Measurements from ENCODE around the gene PIK3AP1. TPM values are rescaled to one million over a fixed set of nuclear protein-coding genes. Genes with fewer than 3 reads are reported as not detected.

Gene PIK3AP1
- total RNA-seq, 1 experiment from 2014 or later = 7.1 TPM

GRCh38 chr10:96646301-96646700, 74.0 kb downstream of the PIK3AP1 start:
- Histone ChIP-seq H3K36me3 (ENCODE audit: control insufficient read depth in 1 of 2, insufficient read depth in 2 of 2, low read length in 2 of 2) (no peaks in the 10 kb centered on the region), H3K9ac (ENCODE audit: low read length) (no peak overlapping the region), H2AFZ (ENCODE audit: low read depth, low read length, poor library complexity, severe bottlenecking) (no peak overlapping the region), H3K4me3 (replicated peaks in 1 of 2; ENCODE audit: low read depth in 1 of 2, low read length in 2 of 2) (no peak overlapping the region), H3K79me2 (ENCODE audit: insufficient read depth, low read length) (no peaks in the 10 kb centered on the region), H3K9me3 (ENCODE audit: control insufficient read depth in 1 of 2, insufficient read depth in 1 of 2, low read depth in 1 of 2, low read length in 2 of 2) (no peaks in the 10 kb centered on the region), H3K4me2 (ENCODE audit: low read length) (no peak overlapping the region; the same call in 1 of the 2 replicates), H3K4me1 (ENCODE audit: control insufficient read depth in 1 of 2, insufficient read depth in 2 of 2, low read length in 2 of 2) (peaks cover 0 to 11% of the 10 kb centered on the region in 2 experiments; a peak in 2 of 4 replicates), H4K20me1 (ENCODE audit: insufficient read depth) (no peaks in the 10 kb centered on the region), H3K27me3 (ENCODE audit: insufficient read depth, low read length) (no peaks in the 10 kb centered on the region), H3K27ac (ENCODE audit: low read depth, low read length) (no peak overlapping the region), H3K9me2 (ENCODE audit: insufficient read depth) (no peaks in the 10 kb centered on the region)
- BruUV-seq (replicated peaks) = no TSS peak
- no peak; the same call in 1 of the 2 replicates for ATAC-seq
- intact Hi-C loops (cut with micrococcal nuclease) = loop anchor here (10.0 kb wide), 1 partner anchor 272 kb away; no protein-coding TSS in a partner anchor
- TF ChIP-seq MAX (IDR thresholded peaks at IDR 0.05) = no peak
- TF ChIP-seq CTCF (IDR thresholded peaks at IDR 0.05 in 2 of 3, conservative IDR thresholded peaks at IDR 0.05 in 1 of 3; ENCODE audit: borderline replicate concordance in 1 of 3, insufficient read depth in 1 of 3, low read depth in 2 of 3, low read length in 2 of 3) = no peak
- no peak for TF ChIP-seq EZH2phosphoT487 (IDR thresholded peaks at IDR 0.05; ENCODE audit: borderline replicate concordance)
- no peak for TF ChIP-seq RAD21 (IDR thresholded peaks at IDR 0.05; ENCODE audit: low read depth)
- TF ChIP-seq FOSL1 (IDR thresholded peaks at IDR 0.05; ENCODE audit: low read depth) = no peak
- TF ChIP-seq EZH2 (IDR thresholded peaks at IDR 0.05) = no peak
- no peak for TF ChIP-seq JUND (IDR thresholded peaks at IDR 0.05)
- TF ChIP-seq POLR2AphosphoS5 (IDR thresholded peaks at IDR 0.05; ENCODE audit: low read depth, low read length) = no peak
- TF ChIP-seq ATF3 (IDR thresholded peaks at IDR 0.05) = no peak
- no peak for TF ChIP-seq POLR2A (IDR thresholded peaks at IDR 0.05; ENCODE audit: borderline replicate concordance, extremely low read depth, insufficient read depth, insufficient read length)
- TF ChIP-seq ZFX (IDR thresholded peaks at IDR 0.05) = no peak
- no peak for TF ChIP-seq ELF1 (IDR thresholded peaks at IDR 0.05; ENCODE audit: borderline replicate concordance, low read depth)
- TF ChIP-seq ZNF274 (IDR thresholded peaks at IDR 0.05; ENCODE audit: low read depth, low read length) = no peak
- ChIA-PET RAD21 (ENCODE audit: low non-redundant PET in 1 of 2, low total read pairs in 2 of 2, uncharacterized antibody in 2 of 2, unreplicated experiment in 2 of 2) (no interaction called here), CTCF (interaction anchor here (1.5 kb wide), 1 partner anchor 276 kb away, joined by 3 read pairs; no protein-coding TSS in a partner anchor), POLR2A (no interaction called here)
- DNase-seq (ENCODE audit: low read depth, low spot score) = no peak

Data from HCT116 (cell line).